GM10266 (cell line): ENCODE data around the gene PRKN.

Experiments
- DNase-seq: peaks from one replicate; pipeline ENCODE4 v3.0.0; 2012; ENCODE audit errors: extremely low spot score
- TF ChIP-seq, protein P1 (sequence below): IDR thresholded peaks from 2 replicates; pipeline ENCODE4 v1.5.1; 2012; ENCODE audit warnings: mild to moderate bottlenecking, low read depth; ENCODE audit not compliant: control insufficient read depth, insufficient read depth; ENCODE audit errors: missing control alignments

Gene PRKN

DNA sequence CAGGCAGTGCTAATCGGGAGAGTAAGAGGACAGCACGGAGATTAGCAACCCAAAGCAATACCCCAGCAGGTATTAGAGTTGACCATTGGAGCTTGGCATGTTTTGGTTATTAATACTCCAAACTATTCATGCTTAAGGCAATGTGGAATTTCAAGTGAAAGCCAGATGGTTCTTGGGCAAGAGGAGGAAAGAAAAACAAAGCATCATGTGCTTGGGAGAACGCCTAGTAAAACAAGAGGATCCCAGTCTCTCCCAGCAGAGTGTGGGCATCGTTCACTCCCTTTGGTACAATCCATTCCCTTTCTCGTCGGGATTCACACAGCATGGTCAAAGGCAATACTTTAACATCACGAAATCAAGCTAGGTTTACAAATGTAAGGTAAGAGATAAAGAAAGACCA lies 349.8 kb downstream of the PRKN start:
- TF ChIP-seq, protein P1, sequence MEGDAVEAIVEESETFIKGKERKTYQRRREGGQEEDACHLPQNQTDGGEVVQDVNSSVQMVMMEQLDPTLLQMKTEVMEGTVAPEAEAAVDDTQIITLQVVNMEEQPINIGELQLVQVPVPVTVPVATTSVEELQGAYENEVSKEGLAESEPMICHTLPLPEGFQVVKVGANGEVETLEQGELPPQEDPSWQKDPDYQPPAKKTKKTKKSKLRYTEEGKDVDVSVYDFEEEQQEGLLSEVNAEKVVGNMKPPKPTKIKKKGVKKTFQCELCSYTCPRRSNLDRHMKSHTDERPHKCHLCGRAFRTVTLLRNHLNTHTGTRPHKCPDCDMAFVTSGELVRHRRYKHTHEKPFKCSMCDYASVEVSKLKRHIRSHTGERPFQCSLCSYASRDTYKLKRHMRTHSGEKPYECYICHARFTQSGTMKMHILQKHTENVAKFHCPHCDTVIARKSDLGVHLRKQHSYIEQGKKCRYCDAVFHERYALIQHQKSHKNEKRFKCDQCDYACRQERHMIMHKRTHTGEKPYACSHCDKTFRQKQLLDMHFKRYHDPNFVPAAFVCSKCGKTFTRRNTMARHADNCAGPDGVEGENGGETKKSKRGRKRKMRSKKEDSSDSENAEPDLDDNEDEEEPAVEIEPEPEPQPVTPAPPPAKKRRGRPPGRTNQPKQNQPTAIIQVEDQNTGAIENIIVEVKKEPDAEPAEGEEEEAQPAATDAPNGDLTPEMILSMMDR = no peak
- DNase-seq = no peak

GRCh38 chr6:162373868-162374267 lies 353.7 kb downstream of the PRKN start:
- DNase-seq = no peak
- TF ChIP-seq, protein P1 = no peak

DNA sequence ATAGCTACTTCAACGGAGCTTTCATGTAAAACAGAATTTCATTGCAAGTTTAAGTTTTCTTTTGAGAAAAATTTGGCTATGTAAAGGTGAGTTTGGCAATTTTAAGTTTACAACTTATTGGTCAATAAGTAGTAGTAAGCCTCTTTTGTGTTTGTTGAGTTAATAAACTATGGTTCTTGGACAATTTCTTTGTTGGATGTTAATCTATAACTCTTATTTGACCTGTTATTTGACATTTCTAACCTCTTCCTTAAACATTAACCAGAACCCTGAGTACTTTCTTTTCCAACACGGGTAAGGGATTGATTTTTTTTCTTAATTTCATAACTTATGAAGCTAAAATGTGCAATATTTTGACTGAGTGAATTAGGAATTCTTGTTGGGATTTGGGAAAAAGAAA lies 354.4 kb downstream of the PRKN start:
- TF ChIP-seq, protein P1 = no peak
- DNase-seq = no peak

DNA sequence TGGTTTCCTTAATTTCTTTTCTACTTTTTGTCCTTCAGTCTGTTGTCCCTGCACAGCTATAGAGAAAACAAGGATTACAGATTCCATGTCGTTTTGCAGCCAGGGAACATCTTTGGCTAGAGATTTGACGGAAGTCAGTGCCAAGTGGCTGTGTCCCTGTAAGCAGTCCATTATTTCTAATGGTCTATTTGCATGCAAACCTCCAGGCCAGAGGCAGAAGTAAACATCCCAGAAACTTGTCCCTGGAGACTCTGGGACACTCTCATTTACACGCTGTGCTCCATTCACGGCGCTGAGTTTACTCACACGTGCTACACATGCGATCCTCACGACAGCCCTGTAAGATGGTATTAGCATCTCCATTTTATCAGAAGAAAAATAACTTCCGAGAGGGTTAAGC lies 355.5 kb downstream of the PRKN start:
- DNase-seq = no peak
- TF ChIP-seq, protein P1 = no peak

DNA sequence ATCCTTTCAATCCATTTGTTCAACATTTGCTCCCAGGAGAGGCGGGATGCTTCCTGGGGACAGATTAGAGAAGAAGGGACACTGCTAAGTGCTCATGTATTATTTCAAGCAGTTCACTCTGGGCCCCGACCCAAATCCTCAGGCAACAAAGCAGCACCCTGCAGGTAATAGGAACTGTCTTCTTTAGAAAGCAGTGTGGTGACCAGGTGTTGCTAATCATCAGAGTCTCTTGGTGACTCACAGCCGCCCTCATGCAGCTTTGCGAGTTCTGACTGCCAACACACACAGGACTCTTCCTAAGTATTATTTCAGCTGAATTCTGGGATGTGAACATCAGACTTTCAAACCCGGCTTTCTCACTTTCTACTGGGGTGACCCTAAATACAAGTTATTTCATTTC lies 356.4 kb downstream of the PRKN start:
- no peak for DNase-seq
- TF ChIP-seq, protein P1 = no peak

GRCh38 chr6:162369091-162369490 lies 358.5 kb downstream of the PRKN start:
- TF ChIP-seq, protein P1 = no peak
- DNase-seq = no peak

GRCh38 chr6:162364488-162364887 lies 363.1 kb downstream of the PRKN start:
- TF ChIP-seq, protein P1 = no peak
- DNase-seq = no peak
